ENCODE measurements around the gene ODAD3. TPM values are rescaled to one million over a fixed set of nuclear protein-coding genes. Genes with fewer than 3 reads are reported as not detected.
"Not testable (repeated sequence)": the region's sequence is repeated elsewhere in the genome, so short reads cannot be mapped to it uniquely, and the experiment has no call there.

Gene ODAD3
- polyA plus RNA-seq, 1 donor: 0.79 TPM

GRCh38 chr19:11478167-11479089, 43.5 kb upstream of the ODAD3 start:
- Histone ChIP-seq H3K4me3 (ENCODE audit: low read length) (no peak overlapping the region), H3K27me3 (ENCODE audit: control insufficient read depth, insufficient read depth, low read length) (peaks cover 61% of the 10 kb centered on the region), H3K9me3 (ENCODE audit: control insufficient read depth, low read depth, low read length) (peaks cover 18% of the 10 kb centered on the region), H3K27ac (ENCODE audit: low read length) (no peak overlapping the region), H3K4me1 (ENCODE audit: control insufficient read depth, insufficient read depth, low read length) (peaks cover 5% of the 10 kb centered on the region), H3K36me3 (ENCODE audit: control insufficient read depth, insufficient read depth, low read length) (no peaks in the 10 kb centered on the region)
- WGBS (ENCODE audit: insufficient coverage, low lambda C conversion rate): 43% methylated on average over 2 of the region's 19 CpGs
- DNase-seq: no peak

- WGBS (ENCODE audit: insufficient coverage, low lambda C conversion rate): no CpG with 5 or more reads among the region's 8 CpGs
- H3K4me3 ChIP-seq (ENCODE audit: low read length): no peak overlapping the region
- no peak overlapping the region for H3K27ac ChIP-seq (ENCODE audit: low read length)
- no peaks in the 10 kb centered on the region for H3K36me3 ChIP-seq (ENCODE audit: control insufficient read depth, insufficient read depth, low read length)
- H3K9me3 ChIP-seq (ENCODE audit: control insufficient read depth, low read depth, low read length): peaks cover 6% of the 10 kb centered on the region
- peaks cover 37% of the 10 kb centered on the region for H3K27me3 ChIP-seq (ENCODE audit: control insufficient read depth, insufficient read depth, low read length)
- peaks cover 3% of the 10 kb centered on the region for H3K4me1 ChIP-seq (ENCODE audit: control insufficient read depth, insufficient read depth, low read length)
- no peak for DNase-seq
Observed at GRCh38 chr19:11475861-11476260, 40.9 kb upstream of the ODAD3 start.

GRCh38 chr19:11475343-11475742, 40.4 kb upstream of the ODAD3 start:
- no CpG with 5 or more reads among the region's 3 CpGs for WGBS (ENCODE audit: insufficient coverage, low lambda C conversion rate)
- H3K36me3 ChIP-seq (ENCODE audit: control insufficient read depth, insufficient read depth, low read length); H3K9me3 ChIP-seq (ENCODE audit: control insufficient read depth, low read depth, low read length); H3K27ac ChIP-seq (ENCODE audit: low read length); H3K4me3 ChIP-seq (ENCODE audit: low read length); H3K4me1 ChIP-seq (ENCODE audit: control insufficient read depth, insufficient read depth, low read length); DNase-seq: not testable (repeated sequence)
- H3K27me3 ChIP-seq (ENCODE audit: control insufficient read depth, insufficient read depth, low read length): peaks cover 32% of the 10 kb centered on the region

GRCh38 chr19:11473725-11474124, 38.8 kb upstream of the ODAD3 start:
- Histone ChIP-seq H3K4me1 (ENCODE audit: control insufficient read depth, insufficient read depth, low read length) (no peaks in the 10 kb centered on the region), H3K27ac (ENCODE audit: low read length) (no peak overlapping the region), H3K9me3 (ENCODE audit: control insufficient read depth, low read depth, low read length) (no peaks in the 10 kb centered on the region), H3K27me3 (ENCODE audit: control insufficient read depth, insufficient read depth, low read length) (peaks cover 17% of the 10 kb centered on the region), H3K36me3 (ENCODE audit: control insufficient read depth, insufficient read depth, low read length) (no peaks in the 10 kb centered on the region), H3K4me3 (ENCODE audit: low read length) (no peak overlapping the region)
- WGBS (ENCODE audit: insufficient coverage, low lambda C conversion rate): 60% methylated on average over 1 of the region's 4 CpGs
- DNase-seq: no peak

DNA sequence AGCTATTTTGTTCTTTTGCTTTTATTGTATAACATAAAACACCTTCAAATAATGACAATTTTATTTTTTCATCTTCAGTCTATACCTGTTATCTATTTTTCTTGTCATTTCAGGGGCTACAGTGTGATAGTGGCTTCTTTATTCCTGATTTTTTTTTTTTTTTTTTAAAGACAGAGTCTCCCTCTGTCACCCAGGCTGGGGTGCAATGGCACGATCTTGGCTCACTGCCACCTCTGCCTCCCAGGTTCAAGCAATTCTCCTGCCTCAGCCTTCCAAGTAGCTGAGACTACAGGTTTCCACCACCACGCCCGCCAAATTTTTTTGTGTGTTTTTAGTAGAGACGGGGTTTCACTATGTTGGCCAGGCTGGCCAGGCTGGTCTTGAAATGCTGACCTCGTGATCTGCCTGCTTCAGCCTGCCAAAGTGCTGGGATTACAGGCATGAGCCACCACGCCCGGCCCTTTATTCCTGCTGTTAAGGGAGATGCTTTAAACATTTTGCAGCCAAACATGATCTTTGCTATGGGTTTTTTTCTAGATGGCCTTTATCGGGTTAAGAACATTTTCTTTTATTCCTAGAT, 33.4 kb upstream of the ODAD3 start:
- H3K4me1 ChIP-seq (ENCODE audit: control insufficient read depth, insufficient read depth, low read length); DNase-seq; H3K27ac ChIP-seq (ENCODE audit: low read length); H3K27me3 ChIP-seq (ENCODE audit: control insufficient read depth, insufficient read depth, low read length); H3K9me3 ChIP-seq (ENCODE audit: control insufficient read depth, low read depth, low read length); H3K36me3 ChIP-seq (ENCODE audit: control insufficient read depth, insufficient read depth, low read length); H3K4me3 ChIP-seq (ENCODE audit: low read length): not testable (repeated sequence)
- WGBS (ENCODE audit: insufficient coverage, low lambda C conversion rate): 82% methylated on average over 4 of the region's 8 CpGs

- Histone ChIP-seq H3K36me3 (ENCODE audit: control insufficient read depth, insufficient read depth, low read length) (no peaks in the 10 kb centered on the region), H3K4me1 (ENCODE audit: control insufficient read depth, insufficient read depth, low read length) (no peaks in the 10 kb centered on the region), H3K27ac (ENCODE audit: low read length) (no peak overlapping the region), H3K9me3 (ENCODE audit: control insufficient read depth, low read depth, low read length) (no peaks in the 10 kb centered on the region), H3K27me3 (ENCODE audit: control insufficient read depth, insufficient read depth, low read length) (no peaks in the 10 kb centered on the region), H3K4me3 (ENCODE audit: low read length) (no peak overlapping the region)
- WGBS (ENCODE audit: insufficient coverage, low lambda C conversion rate): no CpG with 5 or more reads among the region's 8 CpGs
- no peak for DNase-seq
Observed at GRCh38 chr19:11465600-11465999, 30.7 kb upstream of the ODAD3 start.

DNA sequence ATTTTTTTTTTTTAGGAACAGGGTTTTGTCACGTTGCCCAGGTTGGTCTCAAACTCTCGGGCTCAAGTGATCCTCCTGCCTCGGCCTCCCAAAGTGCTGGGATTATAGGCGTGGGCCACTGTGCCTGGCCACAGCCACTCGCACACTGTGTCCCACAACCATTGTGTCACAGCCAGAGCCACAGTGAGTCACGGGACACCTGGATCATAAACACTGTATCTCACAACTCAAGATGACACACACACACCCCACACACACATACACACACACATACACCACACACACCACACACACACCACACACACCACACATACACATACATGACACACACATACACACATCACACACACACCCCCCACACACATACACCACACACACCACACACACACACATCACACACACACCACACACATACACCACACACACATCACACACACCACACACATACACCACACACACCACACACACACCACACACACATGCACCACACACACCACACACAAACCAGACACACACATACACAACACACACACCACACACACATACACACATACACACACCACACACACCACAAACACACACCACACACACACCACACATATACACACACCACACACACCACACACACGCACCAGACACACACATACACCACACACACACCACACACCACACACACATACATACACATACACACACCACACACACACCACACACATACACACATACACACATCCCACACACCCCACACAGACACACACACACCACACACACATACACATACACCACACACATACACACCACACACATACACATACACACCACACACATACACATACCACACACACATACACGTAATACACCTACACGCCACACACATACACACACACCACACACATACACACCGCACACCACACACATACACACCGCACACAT, 29.7 kb upstream of the ODAD3 start:
- no CpG with 5 or more reads among the region's 11 CpGs for WGBS (ENCODE audit: insufficient coverage, low lambda C conversion rate)
- Histone ChIP-seq H3K9me3 (ENCODE audit: control insufficient read depth, low read depth, low read length) (no peaks in the 10 kb centered on the region), H3K36me3 (ENCODE audit: control insufficient read depth, insufficient read depth, low read length) (no peaks in the 10 kb centered on the region), H3K27me3 (ENCODE audit: control insufficient read depth, insufficient read depth, low read length) (no peaks in the 10 kb centered on the region), H3K4me3 (ENCODE audit: low read length) (no peak overlapping the region), H3K4me1 (ENCODE audit: control insufficient read depth, insufficient read depth, low read length) (no peaks in the 10 kb centered on the region), H3K27ac (ENCODE audit: low read length) (no peak overlapping the region)
- no peak for DNase-seq

GRCh38 chr19:11463391-11463790, 28.5 kb upstream of the ODAD3 start:
- Histone ChIP-seq H3K27ac (ENCODE audit: low read length) (no peak overlapping the region), H3K9me3 (ENCODE audit: control insufficient read depth, low read depth, low read length) (no peaks in the 10 kb centered on the region), H3K4me3 (ENCODE audit: low read length) (no peak overlapping the region), H3K27me3 (ENCODE audit: control insufficient read depth, insufficient read depth, low read length) (no peaks in the 10 kb centered on the region), H3K36me3 (ENCODE audit: control insufficient read depth, insufficient read depth, low read length) (no peaks in the 10 kb centered on the region), H3K4me1 (ENCODE audit: control insufficient read depth, insufficient read depth, low read length) (no peaks in the 10 kb centered on the region)
- no peak for DNase-seq
- WGBS (ENCODE audit: insufficient coverage, low lambda C conversion rate): no CpG with 5 or more reads among the region's 12 CpGs

GRCh38 chr19:11461453-11461852, 26.5 kb upstream of the ODAD3 start:
- WGBS (ENCODE audit: insufficient coverage, low lambda C conversion rate): no CpG with 5 or more reads among the region's 2 CpGs
- no peak for DNase-seq
- Histone ChIP-seq H3K27me3 (ENCODE audit: control insufficient read depth, insufficient read depth, low read length) (peaks cover 8% of the 10 kb centered on the region), H3K27ac (ENCODE audit: low read length) (no peak overlapping the region), H3K36me3 (ENCODE audit: control insufficient read depth, insufficient read depth, low read length) (no peaks in the 10 kb centered on the region), H3K4me3 (ENCODE audit: low read length) (no peak overlapping the region), H3K9me3 (ENCODE audit: control insufficient read depth, low read depth, low read length) (no peaks in the 10 kb centered on the region), H3K4me1 (ENCODE audit: control insufficient read depth, insufficient read depth, low read length) (no peaks in the 10 kb centered on the region)

DNA sequence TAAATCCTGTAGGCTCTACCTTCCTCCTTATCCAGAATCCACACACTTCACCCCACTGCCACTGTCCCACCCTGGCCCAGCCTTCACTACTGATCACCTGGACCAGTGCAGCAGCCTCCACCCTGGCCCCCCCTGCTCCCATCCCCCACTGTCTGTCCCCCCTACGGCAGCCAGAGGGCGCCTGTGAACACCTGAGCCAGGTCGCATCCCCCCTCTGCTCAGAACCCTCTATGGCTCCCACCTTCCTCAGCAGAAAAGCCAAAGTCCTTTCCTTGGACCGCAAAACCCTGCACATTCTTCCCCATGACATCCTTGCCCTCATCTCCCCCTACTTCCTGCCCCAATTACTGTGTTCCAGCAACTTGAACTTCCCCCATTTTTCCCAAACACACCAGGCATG, 25.3 kb upstream of the ODAD3 start:
- peaks cover 8% of the 10 kb centered on the region for H3K27me3 ChIP-seq (ENCODE audit: control insufficient read depth, insufficient read depth, low read length)
- no CpG with 5 or more reads among the region's 4 CpGs for WGBS (ENCODE audit: insufficient coverage, low lambda C conversion rate)
- no peak overlapping the region for H3K27ac ChIP-seq (ENCODE audit: low read length)

More for the DNA sequence above, 25.3 kb upstream of the ODAD3 start:
- DNase-seq: no peak
- Histone ChIP-seq H3K4me3 (ENCODE audit: low read length) (no peak overlapping the region), H3K36me3 (ENCODE audit: control insufficient read depth, insufficient read depth, low read length) (no peaks in the 10 kb centered on the region), H3K9me3 (ENCODE audit: control insufficient read depth, low read depth, low read length) (no peaks in the 10 kb centered on the region), H3K4me1 (ENCODE audit: control insufficient read depth, insufficient read depth, low read length) (no peaks in the 10 kb centered on the region)

All from large intestine (tissue), 3 donors.